NCI-H226 (cell line): Measurements from ENCODE around the gene MFN2.

Experiments used
- DNase-seq: peaks from one replicate; pipeline ENCODE4 v3.0.0-alpha.2; 2015

Gene MFN2

GRCh38 chr1:11960715-11961114, 19.5 kb upstream of the MFN2 start:
- DNase-seq = no peak

DNA sequence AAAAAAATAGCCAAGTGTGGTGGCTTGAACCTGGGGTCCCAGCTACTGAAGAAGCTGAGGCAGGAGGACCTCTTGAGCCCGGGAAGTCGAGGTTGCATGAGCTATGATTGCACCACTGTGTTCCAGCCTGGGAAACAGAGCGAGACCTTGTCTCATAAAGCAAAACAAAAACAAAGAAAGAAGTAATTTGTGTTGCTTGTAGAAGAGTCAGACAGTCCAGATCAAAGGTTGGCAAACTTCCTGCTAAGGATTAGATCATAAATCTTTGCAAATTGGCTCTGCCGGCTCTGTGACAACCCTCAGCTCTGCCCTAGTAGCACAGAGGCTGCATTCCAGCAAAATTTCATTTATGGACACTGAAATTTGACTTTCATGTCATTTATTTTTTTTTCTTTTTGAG, 19.0 kb upstream of the MFN2 start:
- DNase-seq = no peak

DNA sequence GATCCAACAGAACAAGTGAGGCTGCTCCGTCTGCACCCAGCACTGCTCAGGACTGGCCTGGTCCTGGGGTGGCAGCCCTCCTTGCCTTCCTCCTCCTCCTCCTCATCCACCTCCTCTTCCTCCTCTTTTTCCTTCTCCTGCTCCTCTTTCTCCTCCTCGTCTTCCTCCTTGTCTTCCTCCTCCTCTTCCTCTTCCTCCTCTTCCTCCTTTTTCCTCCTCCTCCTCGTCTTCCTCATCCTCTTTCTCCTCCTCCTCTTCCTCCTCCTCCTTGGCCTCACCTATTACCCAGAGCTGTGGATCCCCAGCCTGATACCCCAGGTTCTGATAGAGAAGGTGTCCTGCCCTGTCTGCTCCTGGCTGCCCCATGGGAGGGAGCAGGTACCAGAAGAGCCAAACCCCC, 16.6 kb upstream of the MFN2 start:
- DNase-seq = no peak

- no peak for DNase-seq
Observed at GRCh38 chr1:11964656-11965055, 15.6 kb upstream of the MFN2 start.

- DNase-seq = peak; percentile 43
Observed at GRCh38 chr1:11967028-11967547, 13.2 kb upstream of the MFN2 start.

GRCh38 chr1:11970441-11971185, 9.6 kb upstream of the MFN2 start:
- DNase-seq = no peak

GRCh38 chr1:11977625-11978024, 2.6 kb upstream of the MFN2 start:
- no peak for DNase-seq

- DNase-seq = no peak
Observed at GRCh38 chr1:11978301-11978700, 1.9 kb upstream of the MFN2 start.

- no peak for DNase-seq
Observed at GRCh38 chr1:11979028-11979850, 1.0 kb upstream of the MFN2 start.

DNA sequence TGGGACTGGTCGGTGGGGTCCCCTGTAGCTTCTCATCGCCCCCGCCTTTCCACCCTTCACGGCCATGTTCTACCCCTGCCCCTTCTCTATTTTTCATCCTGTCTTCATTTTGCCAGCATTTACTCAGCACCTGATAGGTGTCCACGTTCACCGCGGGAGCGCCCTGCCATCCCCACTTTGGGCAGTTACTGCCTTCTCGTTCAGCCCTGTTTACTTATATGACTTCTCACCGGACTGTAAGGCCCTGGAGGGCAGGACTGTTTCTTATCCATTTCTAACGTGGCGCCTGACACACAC, 380 bp downstream of the MFN2 start:
- DNase-seq = no peak

GRCh38 chr1:11981378-11982009, 1.2 kb downstream of the MFN2 start:
- no peak for DNase-seq

DNA sequence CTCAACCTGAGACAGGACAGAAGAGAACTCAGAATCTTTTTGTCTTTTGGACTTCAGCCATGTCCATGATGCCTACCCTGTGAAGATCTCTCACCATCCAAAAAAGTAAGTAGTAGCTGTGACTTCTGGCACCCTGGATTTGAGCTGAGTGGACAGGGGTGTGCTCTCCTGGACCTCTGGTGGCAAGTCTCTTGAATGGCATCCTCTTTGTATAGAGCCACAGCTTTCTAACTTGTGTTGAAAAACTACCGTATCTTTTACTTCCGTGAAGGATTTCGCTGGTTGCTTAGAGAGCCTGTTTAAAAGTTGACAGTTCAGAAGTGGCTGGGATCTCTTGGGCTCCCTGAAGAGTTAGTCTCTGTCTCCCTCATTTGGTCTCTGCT, 1.8 kb downstream of the MFN2 start:
- no peak for DNase-seq

- no peak for DNase-seq
Observed at GRCh38 chr1:11984121-11984520, 3.9 kb downstream of the MFN2 start.

DNA sequence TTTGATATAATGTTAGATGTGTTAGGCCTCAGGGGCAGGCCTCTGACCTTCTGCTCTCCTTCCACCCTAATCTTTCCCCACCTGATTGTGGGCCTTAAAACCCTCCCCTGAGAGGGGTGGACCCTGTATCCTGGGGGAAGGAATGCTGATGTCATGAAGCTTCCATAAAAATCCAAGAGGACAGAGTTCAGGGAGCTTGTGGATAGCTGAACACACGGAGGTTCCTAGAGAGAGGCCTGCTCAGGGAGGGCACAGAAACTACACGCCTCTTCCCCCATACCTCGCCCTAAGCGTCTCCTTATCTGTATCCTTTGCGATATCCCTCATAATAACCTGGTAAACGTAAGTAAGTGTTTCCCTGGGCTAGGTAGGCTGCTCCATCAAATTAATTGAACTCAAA, 4.3 kb downstream of the MFN2 start:
- DNase-seq = no peak

DNA sequence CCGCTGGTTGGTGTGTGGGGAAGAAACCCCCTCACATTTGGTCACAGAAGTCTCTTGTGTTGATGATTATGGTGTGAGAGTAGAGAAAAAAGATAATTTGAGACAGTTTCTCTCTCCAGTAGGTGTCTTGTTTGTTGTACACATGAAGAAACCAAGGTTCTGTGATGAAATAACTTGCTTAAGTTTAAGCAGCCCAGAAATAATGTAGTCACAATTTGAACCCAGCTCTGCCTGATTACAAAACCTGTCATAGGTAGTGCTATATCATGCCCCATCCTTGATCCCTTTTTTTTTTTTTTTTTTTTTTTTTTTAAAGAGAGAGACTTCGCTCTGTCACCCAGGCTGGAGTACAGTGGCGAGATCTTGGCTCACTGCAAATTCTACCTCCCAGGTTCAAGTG, 4.9 kb downstream of the MFN2 start:
- DNase-seq = no peak

GRCh38 chr1:11985851-11986250, 5.6 kb downstream of the MFN2 start:
- DNase-seq = no peak

DNA sequence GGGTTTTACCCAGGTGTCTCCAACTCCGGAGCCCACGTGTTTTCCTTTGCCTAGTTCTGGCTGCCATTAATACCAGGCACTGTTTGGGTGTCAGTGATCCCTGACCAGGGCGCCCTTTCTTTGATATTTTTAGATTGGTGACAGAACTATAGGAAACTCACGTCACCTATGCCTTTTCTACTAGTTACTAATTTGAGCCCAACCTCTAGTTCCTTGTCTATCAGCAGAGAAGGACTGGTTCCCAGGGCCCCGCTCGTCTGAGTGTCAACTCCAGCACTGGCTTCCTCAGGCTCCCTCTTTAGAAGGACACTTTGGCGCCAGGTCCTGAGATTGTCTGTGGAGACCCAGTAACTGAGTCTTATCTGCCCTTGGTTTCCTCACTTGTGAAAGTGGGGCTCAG, 9.4 kb downstream of the MFN2 start:
- no peak for DNase-seq

- no peak for DNase-seq
Observed at GRCh38 chr1:11990303-11991032, 10.2 kb downstream of the MFN2 start.

- DNase-seq = no peak
Observed at GRCh38 chr1:11991969-11992676, 11.9 kb downstream of the MFN2 start.

- DNase-seq = no peak
Observed at GRCh38 chr1:11997081-11997850, 17.0 kb downstream of the MFN2 start.

DNA sequence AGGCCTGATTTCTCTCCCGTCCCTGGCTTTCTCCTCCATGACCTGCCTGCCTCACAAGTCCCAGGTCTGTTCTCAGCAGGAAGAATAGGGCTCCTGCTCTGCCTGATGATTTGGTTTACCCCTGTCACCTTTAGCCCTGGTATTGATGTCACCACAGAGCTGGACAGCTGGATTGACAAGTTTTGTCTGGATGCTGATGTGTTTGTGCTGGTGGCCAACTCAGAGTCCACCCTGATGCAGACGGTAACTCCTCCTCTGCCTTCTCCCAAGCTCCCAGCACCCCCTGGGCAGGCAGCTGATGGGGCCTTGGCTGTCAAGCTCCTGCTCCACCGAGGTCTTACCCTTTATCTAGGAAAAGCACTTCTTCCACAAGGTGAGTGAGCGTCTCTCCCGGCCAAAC, 18.4 kb downstream of the MFN2 start:
- DNase-seq = no peak

- no peak for DNase-seq
Observed at GRCh38 chr1:11999236-11999635, 19.0 kb downstream of the MFN2 start.
